Measurements from ENCODE around the gene CBX6.

- no peak for TF ChIP-seq POLR2A (IDR thresholded peaks at IDR 0.05; ENCODE audit: extremely low read depth, insufficient read length)
- TF ChIP-seq CTCF (IDR thresholded peaks at IDR 0.05; ENCODE audit: low read depth, low read length) = no peak
- no peak for TF ChIP-seq MYC (IDR thresholded peaks at IDR 0.05; ENCODE audit: low read depth, low read length)
These were observed 5.5 kb downstream of the CBX6 start for GRCh38 chr22:38866399-38867123.
